ENCODE measurements around the gene RTTN. TPM values are rescaled to one million over a fixed set of nuclear protein-coding genes. Genes with fewer than 3 reads are reported as not detected.

The RTTN gene
- total RNA-seq, 1 experiment from 2014 or later, result 25.9 TPM

DNA sequence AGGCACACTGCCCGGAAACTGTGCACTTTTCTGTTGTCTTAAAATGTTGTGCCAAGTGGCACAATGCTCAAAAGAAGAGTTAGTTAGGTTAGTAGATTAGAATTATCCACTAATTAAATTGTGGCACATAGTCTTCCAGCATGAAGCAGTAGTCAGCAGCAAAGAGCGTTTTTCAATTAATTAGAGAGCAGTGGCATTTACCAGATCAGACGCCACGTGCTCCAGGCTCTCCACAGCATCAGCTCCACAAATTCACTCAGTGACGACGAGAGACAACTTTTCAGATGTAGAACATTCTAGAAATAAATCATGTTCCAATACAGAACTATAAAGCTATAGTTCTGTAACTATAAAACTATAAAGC is 16.4 kb upstream of the RTTN start:
- intact Hi-C loops (cut with micrococcal nuclease; ENCODE audit: unreplicated experiment), result no loop called here
- POLR2A ChIA-PET (ENCODE audit: low non-redundant PET), result no interaction called here
- no peak for DNase-seq (ENCODE audit: low spot score)
- H3K27ac ChIP-seq (ENCODE audit: low read depth, low read length, poor library complexity, severe bottlenecking), result no peak overlapping the region
- no peak overlapping the region for H3K4me3 ChIP-seq (ENCODE audit: low read depth, low read length, poor library complexity, severe bottlenecking)
- TF ChIP-seq, protein P1, sequence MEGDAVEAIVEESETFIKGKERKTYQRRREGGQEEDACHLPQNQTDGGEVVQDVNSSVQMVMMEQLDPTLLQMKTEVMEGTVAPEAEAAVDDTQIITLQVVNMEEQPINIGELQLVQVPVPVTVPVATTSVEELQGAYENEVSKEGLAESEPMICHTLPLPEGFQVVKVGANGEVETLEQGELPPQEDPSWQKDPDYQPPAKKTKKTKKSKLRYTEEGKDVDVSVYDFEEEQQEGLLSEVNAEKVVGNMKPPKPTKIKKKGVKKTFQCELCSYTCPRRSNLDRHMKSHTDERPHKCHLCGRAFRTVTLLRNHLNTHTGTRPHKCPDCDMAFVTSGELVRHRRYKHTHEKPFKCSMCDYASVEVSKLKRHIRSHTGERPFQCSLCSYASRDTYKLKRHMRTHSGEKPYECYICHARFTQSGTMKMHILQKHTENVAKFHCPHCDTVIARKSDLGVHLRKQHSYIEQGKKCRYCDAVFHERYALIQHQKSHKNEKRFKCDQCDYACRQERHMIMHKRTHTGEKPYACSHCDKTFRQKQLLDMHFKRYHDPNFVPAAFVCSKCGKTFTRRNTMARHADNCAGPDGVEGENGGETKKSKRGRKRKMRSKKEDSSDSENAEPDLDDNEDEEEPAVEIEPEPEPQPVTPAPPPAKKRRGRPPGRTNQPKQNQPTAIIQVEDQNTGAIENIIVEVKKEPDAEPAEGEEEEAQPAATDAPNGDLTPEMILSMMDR (conservative IDR thresholded peaks at IDR 0.05; ENCODE audit: low read depth, low read length), result no peak
- TF ChIP-seq EZH2 (IDR thresholded peaks at IDR 0.05; ENCODE audit: borderline replicate concordance, low read depth, low read length, poor library complexity, severe bottlenecking), result no peak
- H3K36me3 ChIP-seq (ENCODE audit: insufficient read depth, low read length, poor library complexity, severe bottlenecking), result no peaks in the 10 kb centered on the region
- no TSS peak for BruUV-seq (replicated peaks)
- H3K4me1 ChIP-seq (ENCODE audit: insufficient read depth, low read length, poor library complexity, severe bottlenecking), result peaks cover 11% of the 10 kb centered on the region
- peaks cover 2% of the 10 kb centered on the region for H3K9me3 ChIP-seq (ENCODE audit: low read depth, low read length, poor library complexity, severe bottlenecking)
- peaks cover 19% of the 10 kb centered on the region for H3K27me3 ChIP-seq (replicated peaks; ENCODE audit: insufficient read depth, low read depth, low read length, poor library complexity)
- CTCF ChIA-PET, result no interaction called here

DNA sequence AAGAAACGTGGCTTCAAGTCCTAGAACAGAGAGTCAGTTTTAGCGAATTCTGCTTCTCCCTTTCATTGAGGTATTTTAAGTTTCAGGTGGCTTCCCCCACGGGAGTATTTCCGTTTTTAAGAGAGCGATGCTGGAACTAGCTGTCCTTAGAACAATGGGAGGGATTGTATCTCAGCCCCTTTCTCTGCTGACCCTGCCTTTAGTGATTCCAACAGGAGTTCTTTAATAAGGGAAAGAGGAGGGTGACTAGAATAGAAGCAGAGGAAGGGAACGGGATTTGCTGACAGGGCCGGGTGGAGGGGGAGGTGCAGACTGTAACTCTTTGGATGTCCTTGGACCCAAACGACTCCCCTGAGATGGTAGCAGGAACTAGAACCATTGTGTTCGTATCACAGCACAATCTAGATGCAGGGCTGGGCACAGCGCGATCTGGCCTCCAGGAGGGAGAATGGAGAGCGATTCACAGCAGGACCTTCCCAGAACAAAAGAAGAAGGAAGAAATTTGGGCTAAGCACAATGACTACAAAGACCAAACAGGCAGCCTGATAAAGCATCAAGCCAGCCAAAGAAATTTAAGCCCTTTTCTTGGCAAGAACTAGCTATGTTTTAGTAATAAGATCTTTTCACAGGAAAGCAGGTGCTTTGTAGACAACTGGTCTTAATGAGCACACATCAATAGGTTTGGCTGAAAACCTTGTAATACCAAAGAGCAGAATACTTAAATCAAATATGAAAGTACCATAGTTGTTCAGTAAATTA is 15.8 kb upstream of the RTTN start:
- H3K4me3 ChIP-seq (ENCODE audit: low read depth, low read length, poor library complexity, severe bottlenecking), result peak overlapping the region; percentile 12
- peak; percentile 85 for DNase-seq (ENCODE audit: low spot score)
- ChIA-PET POLR2A (ENCODE audit: low non-redundant PET) (no interaction called here), CTCF (no interaction called here)
- intact Hi-C loops (cut with micrococcal nuclease; ENCODE audit: unreplicated experiment), result no loop called here
- no TSS peak for BruUV-seq (replicated peaks)
- H3K4me1 ChIP-seq (ENCODE audit: insufficient read depth, low read length, poor library complexity, severe bottlenecking), result peaks cover 11% of the 10 kb centered on the region
- TF ChIP-seq, protein P1 (conservative IDR thresholded peaks at IDR 0.05; ENCODE audit: low read depth, low read length), result no peak
- no peak for TF ChIP-seq EZH2 (IDR thresholded peaks at IDR 0.05; ENCODE audit: borderline replicate concordance, low read depth, low read length, poor library complexity, severe bottlenecking)
- no peaks in the 10 kb centered on the region for H3K9me3 ChIP-seq (ENCODE audit: low read depth, low read length, poor library complexity, severe bottlenecking)
- no peak overlapping the region for H3K27ac ChIP-seq (ENCODE audit: low read depth, low read length, poor library complexity, severe bottlenecking)
- H3K27me3 ChIP-seq (replicated peaks; ENCODE audit: insufficient read depth, low read depth, low read length, poor library complexity), result peaks cover 19% of the 10 kb centered on the region
- H3K36me3 ChIP-seq (ENCODE audit: insufficient read depth, low read length, poor library complexity, severe bottlenecking), result no peaks in the 10 kb centered on the region

DNA sequence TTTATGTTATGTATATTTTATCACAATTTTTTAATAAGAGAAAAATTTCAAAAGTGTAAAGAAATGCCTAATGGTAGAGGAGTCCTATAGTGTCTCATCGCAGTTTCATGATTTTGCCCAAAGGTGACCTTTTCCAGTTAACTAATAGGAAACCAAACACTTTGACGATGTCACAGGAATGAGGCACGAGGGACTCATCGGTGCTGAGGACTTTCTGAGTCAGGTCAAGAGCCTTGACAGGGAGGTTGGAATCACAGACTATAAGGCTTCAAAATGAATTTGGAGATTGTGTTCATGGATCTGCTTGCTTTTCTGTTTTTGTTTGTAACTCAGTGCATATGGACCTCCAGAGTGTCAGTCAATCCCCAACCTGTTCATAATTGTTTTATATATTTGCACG is 15.1 kb upstream of the RTTN start:
- ChIA-PET POLR2A (ENCODE audit: low non-redundant PET) (no interaction called here), CTCF (no interaction called here)
- Histone ChIP-seq H3K4me3 (ENCODE audit: low read depth, low read length, poor library complexity, severe bottlenecking) (no peak overlapping the region), H3K4me1 (ENCODE audit: insufficient read depth, low read length, poor library complexity, severe bottlenecking) (peaks cover 11% of the 10 kb centered on the region), H3K27ac (ENCODE audit: low read depth, low read length, poor library complexity, severe bottlenecking) (no peak overlapping the region), H3K9me3 (ENCODE audit: low read depth, low read length, poor library complexity, severe bottlenecking) (no peaks in the 10 kb centered on the region), H3K36me3 (ENCODE audit: insufficient read depth, low read length, poor library complexity, severe bottlenecking) (no peaks in the 10 kb centered on the region), H3K27me3 (replicated peaks; ENCODE audit: insufficient read depth, low read depth, low read length, poor library complexity) (peaks cover 19% of the 10 kb centered on the region)
- intact Hi-C loops (cut with micrococcal nuclease; ENCODE audit: unreplicated experiment), result no loop called here
- DNase-seq (ENCODE audit: low spot score), result no peak
- no TSS peak for BruUV-seq (replicated peaks)
- TF ChIP-seq, protein P1 (conservative IDR thresholded peaks at IDR 0.05; ENCODE audit: low read depth, low read length), result no peak
- no peak for TF ChIP-seq EZH2 (IDR thresholded peaks at IDR 0.05; ENCODE audit: borderline replicate concordance, low read depth, low read length, poor library complexity, severe bottlenecking)
